HG03460 (cell line): ENCODE measurements around the gene SIAH2.
A peak's percentile ranks its signal among the peaks of the same experiment; 100 is the strongest.

Experiments
- ATAC-seq: cut with Tn5 transposase; IDR thresholded peaks from one replicate; pipeline ENCODE4 v1.9.1; 2021; ENCODE audit not compliant: unreplicated experiment

SIAH2 gene

GRCh38 chr3:150749255-150749654 is 13.7 kb downstream of the SIAH2 start:
- no peak for ATAC-seq

GRCh38 chr3:150748684-150749047 is 14.3 kb downstream of the SIAH2 start:
- no peak for ATAC-seq

- ATAC-seq: no peak
Measured at GRCh38 chr3:150747886-150748683, 14.9 kb downstream of the SIAH2 start.

GRCh38 chr3:150746791-150747590 is 16.0 kb downstream of the SIAH2 start:
- ATAC-seq: no peak

- no peak for ATAC-seq
Measured at GRCh38 chr3:150745832-150746231, 17.1 kb downstream of the SIAH2 start.

GRCh38 chr3:150744919-150745211 is 18.1 kb downstream of the SIAH2 start:
- no peak for ATAC-seq

- ATAC-seq: no peak
Measured at GRCh38 chr3:150744041-150744918, 18.7 kb downstream of the SIAH2 start.

GRCh38 chr3:150743508-150743907 is 19.5 kb downstream of the SIAH2 start:
- ATAC-seq: no peak

GRCh38 chr3:150742679-150743078 is 20.3 kb downstream of the SIAH2 start:
- ATAC-seq: no peak

- ATAC-seq: no peak
Measured at GRCh38 chr3:150742141-150742523, 20.8 kb downstream of the SIAH2 start.

GRCh38 chr3:150741497-150742140 is 21.4 kb downstream of the SIAH2 start:
- ATAC-seq: no peak

GRCh38 chr3:150740733-150741496 is 22.1 kb downstream of the SIAH2 start:
- ATAC-seq: no peak

GRCh38 chr3:150739877-150740645 is 22.9 kb downstream of the SIAH2 start:
- ATAC-seq: no peak

- no peak for ATAC-seq
Measured at GRCh38 chr3:150739200-150739863, 23.6 kb downstream of the SIAH2 start.

GRCh38 chr3:150738688-150739087 is 24.3 kb downstream of the SIAH2 start:
- no peak for ATAC-seq

- peak; percentile 58 for ATAC-seq
Measured at GRCh38 chr3:150737874-150738679, 24.9 kb downstream of the SIAH2 start.

GRCh38 chr3:150736903-150737832 is 25.8 kb downstream of the SIAH2 start:
- ATAC-seq: no peak
